ENCODE results near the gene PANK4.
"Not testable (repeated sequence)": the region's sequence is repeated elsewhere in the genome, so short reads cannot be mapped to it uniquely, and the experiment has no call there.

The PANK4 gene

DNA sequence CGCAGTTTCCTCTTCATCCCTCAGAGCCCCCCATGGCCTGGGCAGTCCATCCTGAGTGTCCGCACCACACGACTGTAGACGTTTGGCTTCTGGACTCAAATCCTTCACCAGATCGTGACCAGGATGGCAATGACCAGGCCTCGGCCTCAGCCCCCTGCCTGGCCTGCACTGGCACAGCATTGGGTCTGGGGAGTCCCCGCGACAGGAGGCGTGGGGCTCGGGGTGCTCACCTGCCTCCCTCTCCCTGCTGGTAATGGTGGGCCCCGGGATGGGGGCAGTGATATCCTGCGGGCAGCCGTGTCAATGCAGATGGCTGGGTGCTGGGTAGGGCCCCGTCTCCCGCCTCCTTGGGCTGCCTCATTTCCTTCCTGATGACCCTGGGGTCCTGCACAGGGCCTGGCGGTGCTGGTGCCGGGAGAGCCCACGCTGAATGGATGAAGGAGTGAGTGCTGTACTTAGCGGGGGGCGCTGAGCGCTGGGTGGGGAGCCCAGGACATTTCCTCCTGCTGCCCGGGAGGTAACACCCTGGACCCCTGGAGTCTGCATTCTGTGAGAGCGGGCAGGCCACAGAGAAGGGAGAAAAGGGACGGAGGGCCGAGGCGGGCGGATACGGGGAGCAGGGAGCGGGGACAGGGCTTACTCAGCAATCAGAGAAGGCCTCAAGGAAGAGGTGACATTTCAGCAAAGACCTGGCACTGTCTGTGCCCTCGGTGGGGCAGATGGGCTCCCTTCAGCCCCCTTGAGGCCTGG is 27.6 kb upstream of the PANK4 start:
- Histone ChIP-seq H3K36me3 (peaks cover 0 to 10% (median 0%) of the 10 kb centered on the region in 3 donors), H3K4me1 (peaks cover 0 to 44% (median 27%) of the 10 kb centered on the region in 4 donors), H3K4me3 (no peak overlapping the region), H3K9me3 (no peaks in the 10 kb centered on the region), H3K27ac (no peak overlapping the region), H3K27me3 (no peaks in the 10 kb centered on the region)
- TF ChIP-seq, protein P1, sequence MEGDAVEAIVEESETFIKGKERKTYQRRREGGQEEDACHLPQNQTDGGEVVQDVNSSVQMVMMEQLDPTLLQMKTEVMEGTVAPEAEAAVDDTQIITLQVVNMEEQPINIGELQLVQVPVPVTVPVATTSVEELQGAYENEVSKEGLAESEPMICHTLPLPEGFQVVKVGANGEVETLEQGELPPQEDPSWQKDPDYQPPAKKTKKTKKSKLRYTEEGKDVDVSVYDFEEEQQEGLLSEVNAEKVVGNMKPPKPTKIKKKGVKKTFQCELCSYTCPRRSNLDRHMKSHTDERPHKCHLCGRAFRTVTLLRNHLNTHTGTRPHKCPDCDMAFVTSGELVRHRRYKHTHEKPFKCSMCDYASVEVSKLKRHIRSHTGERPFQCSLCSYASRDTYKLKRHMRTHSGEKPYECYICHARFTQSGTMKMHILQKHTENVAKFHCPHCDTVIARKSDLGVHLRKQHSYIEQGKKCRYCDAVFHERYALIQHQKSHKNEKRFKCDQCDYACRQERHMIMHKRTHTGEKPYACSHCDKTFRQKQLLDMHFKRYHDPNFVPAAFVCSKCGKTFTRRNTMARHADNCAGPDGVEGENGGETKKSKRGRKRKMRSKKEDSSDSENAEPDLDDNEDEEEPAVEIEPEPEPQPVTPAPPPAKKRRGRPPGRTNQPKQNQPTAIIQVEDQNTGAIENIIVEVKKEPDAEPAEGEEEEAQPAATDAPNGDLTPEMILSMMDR (IDR thresholded peaks at IDR 0.05) = no peak
- no peak for DNase-seq
- intact Hi-C loops (cut with DNase I; ENCODE audit: low total_unique reads) = no loop called here

DNA sequence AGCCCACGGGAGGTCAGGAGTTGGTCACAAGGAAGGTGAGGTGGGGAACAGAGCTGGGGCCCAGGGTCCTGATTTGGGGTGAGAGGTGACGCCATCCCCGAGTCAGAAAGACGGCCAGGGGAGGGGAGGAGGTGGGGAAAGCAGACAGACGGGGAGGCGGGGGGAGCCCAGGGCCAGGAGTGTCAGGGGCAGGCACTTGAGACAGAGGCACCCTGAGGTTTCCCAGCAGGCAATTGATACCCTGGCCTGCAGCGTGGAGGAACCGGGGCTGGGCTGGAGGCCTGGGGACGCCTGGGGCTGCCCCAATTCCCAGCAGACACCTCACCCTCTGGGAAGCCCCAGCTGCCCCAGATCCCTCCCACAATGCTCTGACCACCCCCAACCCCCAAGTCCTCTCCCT is 26.7 kb upstream of the PANK4 start:
- intact Hi-C loops (cut with DNase I; ENCODE audit: low total_unique reads); DNase-seq; H3K36me3 ChIP-seq; H3K9me3 ChIP-seq; H3K27me3 ChIP-seq; H3K4me3 ChIP-seq; H3K27ac ChIP-seq: not testable (repeated sequence)
- H3K4me1 ChIP-seq = peaks cover 0 to 49% (median 35%) of the 10 kb centered on the region in 4 donors

DNA sequence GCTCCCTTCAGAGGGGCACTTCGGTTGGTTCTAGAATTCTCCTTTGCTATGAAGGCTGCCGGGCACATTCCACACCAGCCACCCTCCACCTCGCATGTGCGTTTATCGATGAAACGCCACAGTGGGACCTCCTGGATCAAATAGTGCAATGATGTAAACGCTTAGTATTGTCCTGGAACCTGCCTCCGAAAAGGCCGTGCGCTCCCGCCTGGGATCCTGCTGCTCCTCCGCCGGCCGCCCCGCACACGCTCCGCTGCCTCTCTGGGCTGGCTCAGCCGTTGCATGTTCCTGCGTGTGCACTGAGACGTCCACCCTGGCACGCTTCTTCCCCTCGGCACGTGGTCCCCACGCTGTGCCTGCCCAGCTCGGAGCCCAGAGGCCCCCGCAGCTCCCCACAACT is 25.8 kb upstream of the PANK4 start:
- no peak overlapping the region for H3K4me3 ChIP-seq
- intact Hi-C loops (cut with DNase I; ENCODE audit: low total_unique reads) = no loop called here
- peaks cover 0 to 49% (median 37%) of the 10 kb centered on the region in 4 donors for H3K4me1 ChIP-seq
- TF ChIP-seq, protein P1 (IDR thresholded peaks at IDR 0.05) = no peak
- DNase-seq = no peak
- H3K36me3 ChIP-seq = no peaks in the 10 kb centered on the region
- H3K27ac ChIP-seq = no peak overlapping the region
- no peaks in the 10 kb centered on the region for H3K9me3 ChIP-seq
- peaks cover 0 to 3% of the 10 kb centered on the region in 2 donors for H3K27me3 ChIP-seq

DNA sequence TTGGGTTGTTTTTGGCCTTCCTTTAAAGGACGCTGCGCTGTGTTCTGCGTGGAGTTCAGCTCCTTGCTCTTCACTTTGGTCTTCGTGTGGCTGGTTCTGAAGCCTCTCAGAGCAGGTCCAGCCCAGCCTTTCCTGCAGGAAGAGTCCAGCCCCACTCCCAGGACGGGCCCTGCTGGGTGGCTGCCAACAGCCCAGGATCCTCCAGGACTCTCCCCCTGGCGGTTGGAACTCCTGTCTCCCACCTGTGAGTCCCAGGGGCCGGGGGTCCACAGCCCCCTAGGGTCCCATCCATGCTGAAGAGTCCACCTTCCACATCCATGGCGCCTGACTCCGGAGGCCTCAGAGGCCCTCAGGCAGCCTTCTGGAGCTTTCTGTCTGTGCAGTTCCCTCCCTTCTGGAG is 25.1 kb upstream of the PANK4 start:
- H3K27me3 ChIP-seq; H3K36me3 ChIP-seq; H3K27ac ChIP-seq; H3K9me3 ChIP-seq; intact Hi-C loops (cut with DNase I; ENCODE audit: low total_unique reads); DNase-seq; H3K4me3 ChIP-seq: not testable (repeated sequence)
- peaks cover 0 to 49% (median 37%) of the 10 kb centered on the region in 4 donors for H3K4me1 ChIP-seq

DNA sequence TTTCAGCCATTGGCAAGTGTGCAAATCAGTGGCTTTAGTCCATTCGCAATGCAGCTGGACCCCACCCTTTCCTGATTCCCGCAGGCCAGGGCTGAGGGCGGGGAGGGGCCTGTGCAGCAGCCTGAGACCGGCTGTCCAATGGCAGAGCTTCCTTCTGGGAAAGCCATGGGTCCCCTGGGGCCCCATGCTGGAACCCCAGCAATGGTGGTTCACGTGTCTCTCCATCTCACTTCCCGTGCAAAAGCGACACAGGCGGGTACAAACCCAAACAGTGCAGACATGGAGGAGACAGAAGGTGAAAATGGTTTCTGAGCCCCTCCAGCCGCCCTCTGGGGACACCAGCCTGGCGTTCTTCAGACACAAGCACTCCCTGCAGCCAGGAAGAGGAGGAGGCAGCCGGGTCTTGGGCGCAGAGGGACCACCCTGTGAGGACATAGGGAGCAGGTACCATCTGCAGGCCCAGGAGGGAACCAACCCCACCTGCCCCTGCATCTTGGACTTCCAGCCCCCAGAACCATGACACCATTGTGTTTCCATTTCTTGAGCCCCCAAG is 24.0 kb upstream of the PANK4 start:
- H3K9me3 ChIP-seq; H3K4me3 ChIP-seq; H3K27ac ChIP-seq; DNase-seq; intact Hi-C loops (cut with DNase I; ENCODE audit: low total_unique reads); H3K36me3 ChIP-seq: not testable (repeated sequence)
- Histone ChIP-seq H3K27me3 (peaks cover 0 to 16% of the 10 kb centered on the region in 2 donors), H3K4me1 (peaks cover 0 to 52% (median 42%) of the 10 kb centered on the region in 4 donors)

DNA sequence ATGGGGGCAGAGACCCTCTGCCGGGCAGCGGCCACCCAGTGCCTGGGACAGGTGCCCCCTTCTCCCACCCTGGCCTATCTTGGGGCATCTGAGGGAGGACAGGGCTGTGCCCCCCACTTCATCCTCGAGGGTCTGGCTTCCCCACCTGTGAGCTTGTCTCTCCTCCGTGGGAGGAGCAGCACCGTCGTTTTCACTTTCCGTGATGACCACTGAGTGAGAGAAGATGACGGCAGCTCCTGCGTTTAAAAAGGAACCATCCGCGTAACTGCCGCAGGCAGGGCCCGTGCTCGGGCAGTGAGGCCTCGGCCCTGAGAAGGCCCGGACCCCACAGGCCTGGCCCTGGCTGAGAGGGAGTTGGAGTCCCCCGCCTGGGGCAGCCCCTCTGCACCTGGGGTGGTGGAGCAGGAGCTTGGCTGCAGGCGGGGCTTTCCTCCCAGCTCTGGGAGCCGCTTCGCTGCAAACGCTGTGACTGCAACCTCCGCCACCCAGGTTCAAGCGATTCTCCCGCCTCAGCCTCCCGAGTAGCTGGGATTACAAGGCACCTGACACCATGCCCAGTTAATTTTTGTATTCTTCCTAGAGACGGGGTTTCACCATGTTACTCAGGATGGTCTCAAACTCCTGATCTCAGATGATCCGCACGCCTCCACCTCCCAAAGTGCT is 23.1 kb upstream of the PANK4 start:
- H3K9me3 ChIP-seq, DNase-seq, H3K36me3 ChIP-seq: not testable (repeated sequence)
- Histone ChIP-seq H3K4me3 (peak overlapping the region; percentile 37 to 45), H3K27ac (peak overlapping the region; percentile 95 to 97), H3K27me3 (peaks cover 0 to 23% of the 10 kb centered on the region in 2 donors), H3K4me1 (peaks cover 0 to 52% (median 39%) of the 10 kb centered on the region in 4 donors)
- intact Hi-C loops (cut with DNase I; ENCODE audit: low total_unique reads) = loop anchor here (2.0 kb wide), 1 partner anchor 135 kb away; no protein-coding TSS in a partner anchor

DNA sequence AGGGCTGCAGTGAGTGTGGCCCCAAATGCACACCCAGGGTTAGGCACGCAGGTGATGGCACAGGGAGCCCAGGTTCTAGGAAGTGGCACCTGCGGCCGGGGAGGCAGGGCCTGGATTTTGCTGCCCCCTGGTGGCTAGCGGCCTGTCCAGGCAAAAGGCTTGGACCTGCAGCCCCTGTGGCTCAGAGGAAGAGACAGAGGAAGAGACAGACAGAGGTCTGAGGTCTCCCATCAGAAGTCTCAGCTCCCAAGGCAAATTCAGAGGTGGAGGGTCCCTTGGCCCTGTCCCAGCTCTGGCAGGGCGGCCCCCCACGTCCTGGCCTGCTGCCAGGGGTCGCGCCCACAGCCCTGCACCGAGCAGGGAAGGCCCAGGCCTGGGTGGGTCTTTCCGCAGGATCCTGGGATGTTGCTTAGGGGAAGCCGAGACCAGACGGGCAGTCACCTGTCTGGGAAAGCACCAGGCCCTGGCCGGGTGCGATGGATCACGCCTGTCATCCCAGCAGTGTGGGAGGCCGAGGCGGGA is 21.7 kb upstream of the PANK4 start:
- intact Hi-C loops (cut with DNase I; ENCODE audit: low total_unique reads) = loop anchor here (2.0 kb wide), 1 partner anchor 133 kb away; no protein-coding TSS in a partner anchor
- Histone ChIP-seq H3K36me3 (no peaks in the 10 kb centered on the region), H3K9me3 (no peaks in the 10 kb centered on the region), H3K27me3 (peaks cover 0 to 36% of the 10 kb centered on the region in 2 donors), H3K27ac (peak overlapping the region; percentile 95 to 97), H3K4me3 (peak overlapping the region; percentile 37 to 64), H3K4me1 (peaks cover 0 to 65% (median 41%) of the 10 kb centered on the region in 4 donors)
- TF ChIP-seq, protein P1 (IDR thresholded peaks at IDR 0.05) = peak; percentile 91 to 97
- DNase-seq = peak; percentile 73 to 91
